ENCODE results near the gene STXBP3. TPM values are rescaled to one million over a fixed set of nuclear protein-coding genes. Genes with fewer than 3 reads are reported as not detected.
A peak's percentile ranks its signal among the peaks of the same experiment; 100 is the strongest.
"Not testable (repeated sequence)": the region's sequence is repeated elsewhere in the genome, so short reads cannot be mapped to it uniquely, and the experiment has no call there.

STXBP3 gene
- 39.3 and 40.1 TPM in 2 replicates for total RNA-seq

- DNase-seq (ENCODE audit: low read depth in 2 of 2) = peak; percentile 97 to 98
These were observed at the start of gene STXBP3 for GRCh38 chr1:108746382-108747170. STXBP3 (plus strand) TSS chr1:108746674; CDS start chr1:108746738, 64 bp downstream.

- DNase-seq (ENCODE audit: low read depth in 2 of 2) = no peak
These were observed 46.8 kb upstream of the STXBP3 start for GRCh38 chr1:108699375-108700332.

- DNase-seq (ENCODE audit: low read depth in 2 of 2) = no peak
These were observed 45.2 kb upstream of the STXBP3 start for GRCh38 chr1:108701176-108701849.

- DNase-seq (ENCODE audit: low read depth in 2 of 2) = not testable (repeated sequence)
These were observed 44.4 kb upstream of the STXBP3 start for GRCh38 chr1:108702109-108702508.

GRCh38 chr1:108703939-108704338 lies 42.5 kb upstream of the STXBP3 start:
- DNase-seq (ENCODE audit: low read depth in 2 of 2) = no peak

GRCh38 chr1:108704496-108704895 lies 42.0 kb upstream of the STXBP3 start:
- DNase-seq (ENCODE audit: low read depth in 2 of 2) = peak in 1 of 2 donors; percentile 47

- DNase-seq (ENCODE audit: low read depth in 2 of 2) = no peak
These were observed 39.8 kb upstream of the STXBP3 start for GRCh38 chr1:108706643-108707042.

- DNase-seq (ENCODE audit: low read depth in 2 of 2) = peak in 1 of 2 donors; percentile 12
These were observed 37.5 kb upstream of the STXBP3 start for GRCh38 chr1:108708691-108709660.

GRCh38 chr1:108712606-108713150 lies 33.8 kb upstream of the STXBP3 start, which contains the start of gene FNDC7:
FNDC7 (plus strand) TSS chr1:108712908; CDS start chr1:108712934, 26 bp downstream.
- DNase-seq (ENCODE audit: low read depth in 2 of 2) = no peak

GRCh38 chr1:108715932-108716331 lies 30.5 kb upstream of the STXBP3 start:
- DNase-seq (ENCODE audit: low read depth in 2 of 2) = no peak

- no peak for DNase-seq (ENCODE audit: low read depth in 2 of 2)
These were observed 29.8 kb upstream of the STXBP3 start for GRCh38 chr1:108716437-108717230.

GRCh38 chr1:108717774-108718316 lies 28.6 kb upstream of the STXBP3 start:
- DNase-seq (ENCODE audit: low read depth in 2 of 2) = no peak

- DNase-seq (ENCODE audit: low read depth in 2 of 2) = no peak
These were observed 27.4 kb upstream of the STXBP3 start for GRCh38 chr1:108718927-108719655.

- peak in 1 of 2 donors; percentile 54 for DNase-seq (ENCODE audit: low read depth in 2 of 2)
These were observed 26.6 kb upstream of the STXBP3 start for GRCh38 chr1:108719656-108720435.

GRCh38 chr1:108722292-108722691 lies 24.2 kb upstream of the STXBP3 start:
- no peak for DNase-seq (ENCODE audit: low read depth in 2 of 2)

GRCh38 chr1:108725906-108726305 lies 20.6 kb upstream of the STXBP3 start:
- DNase-seq (ENCODE audit: low read depth in 2 of 2) = no peak

- no peak for DNase-seq (ENCODE audit: low read depth in 2 of 2)
These were observed 18.0 kb upstream of the STXBP3 start for GRCh38 chr1:108728327-108728923.

All from dermis microvascular lymphatic vessel endothelial cell (primary cell).